MM.1S (cell line): ENCODE results near the gene HDHD5.

Experiments
- DNase-seq: peaks from one replicate; pipeline ENCODE4 v3.0.0-alpha.2; 2015
- H2AFZ ChIP-seq: fragments of 300-600 bp; sonication (generic); 2 replicates; pipeline ENCODE4 v1.6.0; 2016; ENCODE audit warnings: antibody characterized with exemption, low read length
- H3F3A ChIP-seq: fragments of 300-600 bp; sonication (generic); 2 replicates; pipeline ENCODE4 v1.6.1; 2016; ENCODE audit warnings: mild to moderate bottlenecking, antibody characterized with exemption, low read length, moderate library complexity, mixed read lengths; ENCODE audit not compliant: insufficient read depth
- H3K27ac ChIP-seq: fragments of 300-600 bp; sonication (generic); 2 replicates; pipeline ENCODE4 v1.5.1; 2016; ENCODE audit warnings: mild to moderate bottlenecking, low read length
- H3K27me3 ChIP-seq: fragments of 300-600 bp; sonication (generic); replicated peaks from 2 replicates; pipeline ENCODE4 v1.6.0; 2016; ENCODE audit warnings: low read length; ENCODE audit not compliant: insufficient read depth
- H3K36me3 ChIP-seq: fragments of 300-600 bp; sonication (generic); replicated peaks from 2 replicates; pipeline ENCODE4 v1.6.1; 2016; ENCODE audit warnings: mild to moderate bottlenecking, low read length, mixed read lengths; ENCODE audit not compliant: insufficient read depth
- H3K4me1 ChIP-seq: fragments of 300-600 bp; sonication (generic); 2 replicates; pipeline ENCODE4 v1.6.1; 2016; ENCODE audit warnings: low read length, mixed read lengths
- H3K4me2 ChIP-seq: fragments of 300-600 bp; sonication (generic); 2 replicates; pipeline ENCODE4 v1.6.0; 2016; ENCODE audit warnings: low read depth, low read length
- H3K4me3 ChIP-seq: fragments of 300-600 bp; sonication (generic); 2 replicates; pipeline ENCODE4 v1.5.1; 2016; ENCODE audit warnings: low read length, mixed read lengths
- H3K79me2 ChIP-seq: fragments of 300-600 bp; sonication (generic); 2 replicates; pipeline ENCODE4 v1.6.1; 2016; ENCODE audit warnings: mixed run types, low read length, mixed read lengths
- H3K9ac ChIP-seq: fragments of 300-600 bp; sonication (generic); 2 replicates; pipeline ENCODE4 v1.6.1; 2016; ENCODE audit warnings: low read length, mixed read lengths
- H3K9me2 ChIP-seq: fragments of 300-600 bp; sonication (generic); replicated peaks from 2 replicates; pipeline ENCODE4 v1.6.1; 2016; ENCODE audit warnings: mild to moderate bottlenecking, low read length, mixed read lengths; ENCODE audit not compliant: insufficient read depth
- H3K9me3 ChIP-seq: fragments of 300-600 bp; sonication (generic); replicated peaks from 2 replicates; pipeline ENCODE4 v1.6.1; 2016; ENCODE audit warnings: mild to moderate bottlenecking, low read length, mixed read lengths; ENCODE audit not compliant: insufficient read depth
- H4K20me1 ChIP-seq: fragments of 300-600 bp; sonication (generic); 2 replicates; pipeline ENCODE4 v1.6.1; 2016; ENCODE audit warnings: mild to moderate bottlenecking, low read length, moderate library complexity, mixed read lengths; ENCODE audit not compliant: insufficient read depth
- EZH2 ChIP-seq: fragments of 300-600 bp; sonication (generic); optimal IDR thresholded peaks from 2 replicates; pipeline ENCODE3; 2017; ENCODE audit warnings: low read depth, mild to moderate bottlenecking, antibody characterized with exemption, low read length, mixed read lengths
- EZH2phosphoT487 ChIP-seq: fragments of 300-600 bp; sonication (generic); IDR thresholded peaks from 2 replicates; pipeline ENCODE4 v1.6.1; 2018; ENCODE audit warnings: antibody characterized with exemption, low read length
- TF ChIP-seq, protein P1 (sequence below): fragments of 300-600 bp; sonication (generic); IDR thresholded peaks from 2 replicates; pipeline ENCODE4 v1.5.1; 2016; ENCODE audit warnings: antibody characterized with exemption, low read length, mixed read lengths

The HDHD5 gene

DNA sequence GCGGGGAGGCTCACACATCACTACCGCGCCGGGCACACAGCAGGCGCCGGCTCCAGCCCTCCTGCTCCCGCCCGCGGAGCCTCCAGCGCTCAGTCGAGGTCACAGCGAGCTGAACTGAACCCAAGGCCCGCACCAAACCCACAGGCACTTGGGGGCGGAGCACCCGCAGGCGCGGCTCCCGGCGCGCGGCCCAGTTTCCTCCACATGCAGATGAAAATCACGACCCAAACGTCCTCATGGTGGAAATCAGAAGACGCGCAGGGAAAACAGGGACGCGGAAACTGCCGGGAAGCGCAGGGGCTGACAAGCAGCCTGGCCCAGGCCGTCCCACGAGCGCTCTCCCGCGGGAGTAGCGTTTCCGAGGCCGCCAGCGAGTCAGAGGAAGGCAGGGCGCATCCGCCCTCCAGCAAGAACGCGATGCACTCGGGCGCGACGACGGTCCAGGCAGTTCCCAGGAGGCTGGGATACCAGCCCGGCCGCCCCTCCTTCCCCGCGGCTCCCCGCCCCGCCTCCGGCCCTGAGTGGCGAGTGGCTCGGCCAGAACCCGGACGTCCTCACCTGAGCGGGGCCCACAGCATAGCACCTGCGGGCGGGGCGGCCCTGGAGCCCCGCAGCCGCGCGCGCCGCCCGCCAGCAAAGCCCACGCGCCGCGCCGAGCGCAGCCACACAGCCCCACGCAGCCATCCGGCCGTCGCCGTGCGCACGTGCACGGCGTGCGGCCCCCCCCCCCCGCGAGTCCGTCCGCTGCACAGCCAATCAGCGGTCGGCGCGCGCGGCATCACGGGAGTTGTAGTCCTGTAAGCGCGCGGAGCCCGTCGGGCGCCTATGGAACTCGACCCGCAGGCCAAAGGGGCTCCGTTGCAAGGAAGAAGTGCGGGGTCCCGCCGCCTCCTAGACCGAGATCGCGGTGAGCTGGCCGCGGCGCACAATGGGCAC, at the start of gene HDHD5:
Gene HDHD5 (minus strand): TSS at position 710 of the 936 bp plus-strand sequence. CDS start 26 bp downstream, at position 684.
- DNase-seq: peak; percentile 89
- peaks cover 7% of the 10 kb centered on the region; the same call in 1 of the 2 replicates for H3F3A ChIP-seq
- H3K9me3 ChIP-seq: no peaks in the 10 kb centered on the region
- no peaks in the 10 kb centered on the region for H4K20me1 ChIP-seq
- peak within 1 kb of the TSS; percentile 72; the same call in 1 of the 2 replicates for H3K27ac ChIP-seq
- H3K9me2 ChIP-seq: no peaks in the 10 kb centered on the region
- H3K27me3 ChIP-seq: no peaks in the 10 kb centered on the region
- TF ChIP-seq, protein P1, sequence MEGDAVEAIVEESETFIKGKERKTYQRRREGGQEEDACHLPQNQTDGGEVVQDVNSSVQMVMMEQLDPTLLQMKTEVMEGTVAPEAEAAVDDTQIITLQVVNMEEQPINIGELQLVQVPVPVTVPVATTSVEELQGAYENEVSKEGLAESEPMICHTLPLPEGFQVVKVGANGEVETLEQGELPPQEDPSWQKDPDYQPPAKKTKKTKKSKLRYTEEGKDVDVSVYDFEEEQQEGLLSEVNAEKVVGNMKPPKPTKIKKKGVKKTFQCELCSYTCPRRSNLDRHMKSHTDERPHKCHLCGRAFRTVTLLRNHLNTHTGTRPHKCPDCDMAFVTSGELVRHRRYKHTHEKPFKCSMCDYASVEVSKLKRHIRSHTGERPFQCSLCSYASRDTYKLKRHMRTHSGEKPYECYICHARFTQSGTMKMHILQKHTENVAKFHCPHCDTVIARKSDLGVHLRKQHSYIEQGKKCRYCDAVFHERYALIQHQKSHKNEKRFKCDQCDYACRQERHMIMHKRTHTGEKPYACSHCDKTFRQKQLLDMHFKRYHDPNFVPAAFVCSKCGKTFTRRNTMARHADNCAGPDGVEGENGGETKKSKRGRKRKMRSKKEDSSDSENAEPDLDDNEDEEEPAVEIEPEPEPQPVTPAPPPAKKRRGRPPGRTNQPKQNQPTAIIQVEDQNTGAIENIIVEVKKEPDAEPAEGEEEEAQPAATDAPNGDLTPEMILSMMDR: no peak
- no peak for TF ChIP-seq EZH2
- TF ChIP-seq EZH2phosphoT487: no peak
- H3K79me2 ChIP-seq: peaks cover 40% of the 10 kb centered on the region
- H2AFZ ChIP-seq: peak within 1 kb of the TSS; percentile 92
- H3K4me3 ChIP-seq: peak within 1 kb of the TSS; percentile 87
- peak within 1 kb of the TSS; percentile 76 for H3K9ac ChIP-seq
- H3K36me3 ChIP-seq: no peaks in the 10 kb centered on the region
- H3K4me1 ChIP-seq: peaks cover 5% of the 10 kb centered on the region; the same call in 1 of the 2 replicates
- peak within 1 kb of the TSS; percentile 95 for H3K4me2 ChIP-seq

DNA sequence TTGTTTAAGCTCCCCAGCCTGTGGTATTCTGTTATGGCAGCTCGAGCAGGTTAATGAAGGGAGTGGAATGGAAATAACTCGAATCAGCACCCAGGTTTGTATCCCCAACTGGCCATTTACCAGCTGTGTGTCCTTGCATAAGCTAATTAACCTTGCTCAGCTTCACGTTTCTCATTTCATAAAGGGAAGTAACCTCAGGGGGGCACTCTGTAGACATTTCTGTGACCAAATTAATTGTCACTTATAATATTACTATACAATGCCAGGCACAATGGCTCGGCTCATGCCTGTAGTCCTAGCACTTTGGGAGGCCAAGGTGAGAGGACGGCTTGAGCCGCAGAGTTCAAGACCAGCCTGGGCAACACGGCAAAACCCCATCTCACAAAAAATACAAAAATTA, 46.4 kb upstream of the HDHD5 start:
- no peak overlapping the region for H2AFZ ChIP-seq
- no peaks in the 10 kb centered on the region for H3K4me1 ChIP-seq
- H3K9ac ChIP-seq: no peak overlapping the region
- no peak overlapping the region for H3K4me2 ChIP-seq
- H3K9me3 ChIP-seq: no peaks in the 10 kb centered on the region
- no peaks in the 10 kb centered on the region for H4K20me1 ChIP-seq
- no peak overlapping the region for H3K27ac ChIP-seq
- DNase-seq: peak; percentile 41
- H3K79me2 ChIP-seq: no peaks in the 10 kb centered on the region
- no peaks in the 10 kb centered on the region for H3K36me3 ChIP-seq
- TF ChIP-seq, protein P1: peak; percentile 42
- TF ChIP-seq EZH2: no peak
- H3K4me3 ChIP-seq: no peak overlapping the region
- H3F3A ChIP-seq: no peaks in the 10 kb centered on the region
- no peaks in the 10 kb centered on the region for H3K9me2 ChIP-seq
- no peaks in the 10 kb centered on the region for H3K27me3 ChIP-seq

DNA sequence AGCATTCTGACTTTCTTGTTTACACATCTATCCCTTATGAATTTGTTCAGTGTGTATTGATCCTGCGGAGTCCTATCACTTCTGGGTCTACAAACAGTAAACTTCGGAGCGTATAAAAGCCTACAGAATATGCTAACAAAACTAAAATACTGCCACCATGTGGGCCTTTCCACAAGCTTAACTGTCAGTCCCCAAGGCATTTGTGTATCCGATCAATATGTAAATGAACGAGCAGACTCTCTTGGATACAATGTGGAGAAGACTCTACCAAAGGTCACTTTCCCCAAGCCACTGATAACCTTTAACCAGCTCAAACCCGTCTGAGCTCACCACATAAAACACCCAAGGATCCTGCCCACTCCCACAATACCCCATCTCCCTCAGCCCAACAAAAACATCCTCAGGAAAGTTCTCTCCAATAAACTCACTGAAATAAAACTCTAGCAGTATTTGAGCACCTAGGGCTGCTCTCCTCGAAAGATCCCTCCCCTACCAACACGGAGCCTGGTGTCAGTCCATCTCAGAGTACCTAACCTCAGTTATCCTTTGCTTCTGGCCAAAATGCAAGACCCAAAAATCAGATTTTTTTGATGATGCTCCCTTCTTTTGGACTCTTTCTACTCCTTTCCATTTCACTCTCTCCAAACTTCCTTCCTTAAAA, 42.3 kb upstream of the HDHD5 start:
- TF ChIP-seq, protein P1: no peak
- Histone ChIP-seq H3K9me2 (no peaks in the 10 kb centered on the region), H2AFZ (no peak overlapping the region), H4K20me1 (no peaks in the 10 kb centered on the region), H3K36me3 (no peaks in the 10 kb centered on the region), H3K4me1 (no peaks in the 10 kb centered on the region), H3K27me3 (no peaks in the 10 kb centered on the region), H3K4me3 (no peak overlapping the region), H3F3A (no peaks in the 10 kb centered on the region), H3K79me2 (no peaks in the 10 kb centered on the region), H3K9me3 (no peaks in the 10 kb centered on the region), H3K9ac (no peak overlapping the region), H3K4me2 (no peak overlapping the region), H3K27ac (no peak overlapping the region)
- DNase-seq: no peak
